ENCODE results near the gene TRIM15. TPM values are rescaled to one million over a fixed set of nuclear protein-coding genes. Genes with fewer than 3 reads are reported as not detected.

The TRIM15 gene
- total RNA-seq, 1 experiment from 2014 or later, result 0.20 TPM

DNA sequence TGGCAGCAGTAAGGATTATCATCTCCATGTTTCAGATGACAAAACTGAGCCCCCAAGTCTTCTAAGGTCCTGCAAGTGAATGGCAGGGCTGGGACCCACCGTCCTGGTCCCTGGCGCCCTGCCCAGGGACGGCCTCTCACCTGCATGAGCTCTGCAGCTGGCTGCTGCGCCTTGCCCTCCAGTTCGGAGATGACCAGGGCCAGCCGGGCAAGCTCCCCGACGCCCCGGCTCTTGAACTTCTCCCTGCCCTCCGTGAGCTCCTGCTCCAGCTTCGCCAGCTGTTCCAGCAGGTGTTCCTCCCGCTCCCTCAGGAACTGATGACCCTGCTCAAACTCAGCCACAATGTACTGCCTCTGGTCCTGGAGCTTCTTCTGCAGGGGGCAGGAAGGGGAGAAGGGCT is 33.0 kb downstream of the TRIM15 start:
- H3K4me1 Mint-ChIP-seq, result peaks cover 3 to 8% of the 10 kb centered on the region in 2 experiments; a peak in 3 of 4 replicates
- Histone ChIP-seq H2BK5ac (ENCODE audit: insufficient read length, low read length) (no peak overlapping the region), H2BK20ac (ENCODE audit: low read depth, low read length, poor library complexity, severe bottlenecking) (no peak overlapping the region), H4K91ac (ENCODE audit: insufficient read length, low read depth, low read length) (no peak overlapping the region), H2BK15ac (ENCODE audit: low read depth, low read length) (no peak overlapping the region), H4K5ac (ENCODE audit: insufficient read length, low read depth, low read length) (no peak overlapping the region), H2BK12ac (ENCODE audit: insufficient read length, low read depth, low read length) (no peak overlapping the region), H2AK5ac (ENCODE audit: insufficient read length, low read length) (no peak overlapping the region), H4K8ac (replicated peaks; ENCODE audit: insufficient read length, low read depth, low read length) (no peak overlapping the region), H3K56ac (ENCODE audit: insufficient read length, low read depth, low read length) (no peak overlapping the region), H3K14ac (ENCODE audit: insufficient read depth, low read length) (no peak overlapping the region), H3K4me2 (ENCODE audit: insufficient read depth, insufficient read length, low read length) (no peak overlapping the region), H2BK120ac (ENCODE audit: low read depth, low read length, poor library complexity, severe bottlenecking) (no peak overlapping the region), H3K79me1 (ENCODE audit: insufficient read depth, low read depth, low read length, poor library complexity, severe bottlenecking) (no peaks in the 10 kb centered on the region), H3K79me2 (ENCODE audit: insufficient read depth, low read length) (no peaks in the 10 kb centered on the region), H3K9ac (ENCODE audit: extremely low read depth, insufficient read length, low read length) (no peak overlapping the region), H4K20me1 (ENCODE audit: control insufficient read depth, insufficient read depth, insufficient read length) (no peaks in the 10 kb centered on the region), H3K23me2 (ENCODE audit: insufficient read length, low read depth, low read length, poor library complexity, severe bottlenecking) (no peaks in the 10 kb centered on the region), H3T11ph (ENCODE audit: low read length) (no peak overlapping the region), H3K4me1 (ENCODE audit: insufficient read depth, low read length) (no peaks in the 10 kb centered on the region), H3K18ac (ENCODE audit: insufficient read length, low read depth, low read length) (no peak overlapping the region), H3K9me3 (ENCODE audit: control insufficient read depth, low read depth, low read length) (no peaks in the 10 kb centered on the region), H3K4ac (ENCODE audit: low read depth, low read length) (no peak overlapping the region), H3K27me3 (ENCODE audit: insufficient read depth, low read length) (no peaks in the 10 kb centered on the region), H3K23ac (ENCODE audit: insufficient read length, low read depth, low read length) (no peak overlapping the region), H2AFZ (ENCODE audit: low read length) (no peak overlapping the region), H3K27ac (ENCODE audit: insufficient read length, low read depth, low read length) (no peak overlapping the region)
- no peaks in the 10 kb centered on the region for H3K9me3 Mint-ChIP-seq
- H3K4me3 Mint-ChIP-seq, result no peak overlapping the region
- WGBS (ENCODE audit: extremely low coverage, insufficient read length, low lambda C conversion rate), result no CpG with 5 or more reads among the region's 12 CpGs
- TF ChIP-seq, protein P1, sequence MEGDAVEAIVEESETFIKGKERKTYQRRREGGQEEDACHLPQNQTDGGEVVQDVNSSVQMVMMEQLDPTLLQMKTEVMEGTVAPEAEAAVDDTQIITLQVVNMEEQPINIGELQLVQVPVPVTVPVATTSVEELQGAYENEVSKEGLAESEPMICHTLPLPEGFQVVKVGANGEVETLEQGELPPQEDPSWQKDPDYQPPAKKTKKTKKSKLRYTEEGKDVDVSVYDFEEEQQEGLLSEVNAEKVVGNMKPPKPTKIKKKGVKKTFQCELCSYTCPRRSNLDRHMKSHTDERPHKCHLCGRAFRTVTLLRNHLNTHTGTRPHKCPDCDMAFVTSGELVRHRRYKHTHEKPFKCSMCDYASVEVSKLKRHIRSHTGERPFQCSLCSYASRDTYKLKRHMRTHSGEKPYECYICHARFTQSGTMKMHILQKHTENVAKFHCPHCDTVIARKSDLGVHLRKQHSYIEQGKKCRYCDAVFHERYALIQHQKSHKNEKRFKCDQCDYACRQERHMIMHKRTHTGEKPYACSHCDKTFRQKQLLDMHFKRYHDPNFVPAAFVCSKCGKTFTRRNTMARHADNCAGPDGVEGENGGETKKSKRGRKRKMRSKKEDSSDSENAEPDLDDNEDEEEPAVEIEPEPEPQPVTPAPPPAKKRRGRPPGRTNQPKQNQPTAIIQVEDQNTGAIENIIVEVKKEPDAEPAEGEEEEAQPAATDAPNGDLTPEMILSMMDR (conservative IDR thresholded peaks at IDR 0.05), result no peak
- no peak for DNase-seq
- peaks cover 17 to 78% (median 52%) of the 10 kb centered on the region in 3 experiments; a peak in 6 of 7 replicates for H3K36me3 Mint-ChIP-seq (ENCODE audit: insufficient read depth in 1 of 3, low read depth in 3 of 3)
- no peaks in the 10 kb centered on the region for H3K27me3 Mint-ChIP-seq (ENCODE audit: low read depth)
- no peak overlapping the region for H3K27ac Mint-ChIP-seq

Measured in H9 (cell line).